Thyroid gland (tissue), 4 donors: ENCODE data around the gene ELOVL2. TPM values are rescaled to one million over a fixed set of nuclear protein-coding genes. Genes with fewer than 3 reads are reported as not detected.

Source experiments
- DNase-seq, 2 donors: peaks; one replicate each; pipeline ENCODE4 v3.0.0-alpha.2; 2019
- H3K27ac ChIP-seq, 3 donors: fragments of 200-600 bp; sonication (generic); 1 replicate in 2 of 3; 2 replicates in 1 of 3; pipeline ENCODE4 v1.5.1; 2016 to 2019; ENCODE audit warnings: mild to moderate bottlenecking in 1 of 3, moderate library complexity in 1 of 3
- H3K27me3 ChIP-seq: fragments of 200-600 bp; sonication (generic); one replicate; pipeline ENCODE4 v1.5.1; 2019
- H3K36me3 ChIP-seq, 2 donors: fragments of 200-600 bp; sonication (generic); one replicate each; pipeline ENCODE4 v1.5.1; 2016 to 2019
- H3K4me1 ChIP-seq, 2 donors: fragments of 200-600 bp; sonication (generic); one replicate each; pipeline ENCODE4 v1.5.1; 2017 to 2019
- H3K4me3 ChIP-seq, 3 donors: fragments of 200-600 bp; sonication (generic); replicated peaks in 1 of 3; 1 replicate in 2 of 3; 2 replicates in 1 of 3; pipeline ENCODE4 v1.5.1; 2016; ENCODE audit warnings: mild to moderate bottlenecking in 1 of 3
- H3K9me3 ChIP-seq: fragments of 200-600 bp; sonication (generic); one replicate; pipeline ENCODE4 v1.5.1; 2017
- CTCF ChIP-seq, 6 experiments: fragments of 200-600 bp in 3 of 6; fragments of 450-650 bp in 3 of 6; sonication (generic) in 3 of 6; IDR thresholded peaks; one replicate each; pipeline ENCODE4 v1.5.1; 2016 to 2019; ENCODE audit warnings: antibody characterized with exemption in 6 of 6, mild to moderate bottlenecking in 2 of 6, inconsistent platforms in 1 of 6, moderate library complexity in 1 of 6
- POLR2A ChIP-seq, 2 donors: fragments of 450-650 bp; IDR thresholded peaks; one replicate each; pipeline ENCODE4 v1.6.1; 2017; ENCODE audit warnings: antibody characterized with exemption in 2 of 2, mild to moderate bottlenecking in 2 of 2, moderate library complexity in 1 of 2
- WGBS, 2 donors: methylation state at CpG; one replicate each; pipeline ENCODE4 v1.1.5; 2017; 5-methylcytosine and 5-hydroxymethylcytosine counted together
- intact Hi-C: fragments of 100-400 bp; cut with DNase I; formaldehyde crosslinking; loops from one replicate; pipeline ENCODE4 v1.15.1; 2023
- total RNA-seq, 4 donors: library from RNA; depleted of rRNA; stranded (reverse); fragments of >200 nt; gene quantifications; one replicate each; pipeline ENCODE4 v1.2.3, GENCODE V29; 2016

The ELOVL2 gene
- total RNA-seq, 4 donors from 2014 or later = 0.27 to 1.0 (median 0.72) TPM

DNA sequence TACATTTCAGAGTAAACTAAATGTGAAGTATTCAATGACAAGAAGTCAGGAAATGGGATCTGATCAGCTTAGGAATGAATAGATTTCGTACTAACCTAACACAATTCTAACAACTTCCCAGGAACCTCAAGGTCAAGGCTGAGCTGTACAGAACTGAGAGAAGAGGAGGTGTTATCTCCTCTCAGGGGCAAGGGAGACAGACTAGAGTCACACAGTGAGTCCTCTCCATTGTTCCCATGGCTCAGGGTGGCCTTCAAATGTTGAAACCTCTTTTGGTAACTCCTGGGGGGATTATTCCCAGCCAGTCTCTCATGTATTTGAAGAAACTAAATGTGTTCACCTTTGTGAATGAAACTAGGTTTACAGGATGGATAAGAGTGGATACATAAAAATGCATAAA is 27.7 kb downstream of the ELOVL2 start:
- Histone ChIP-seq H3K27me3 (no peaks in the 10 kb centered on the region), H3K4me3 (no peak overlapping the region), H3K27ac (no peak overlapping the region), H3K9me3 (no peaks in the 10 kb centered on the region), H3K4me1 (no peaks in the 10 kb centered on the region), H3K36me3 (no peaks in the 10 kb centered on the region)
- intact Hi-C loops = no loop called here
- no peak for TF ChIP-seq CTCF (IDR thresholded peaks at IDR 0.05)
- no peak for TF ChIP-seq POLR2A (IDR thresholded peaks at IDR 0.05)
- WGBS, 2 donors = 90 to 92% methylated on average over 1 of the region's 1 CpG
- DNase-seq = no peak

- intact Hi-C loops = no loop called here
- no peaks in the 10 kb centered on the region for H3K27me3 ChIP-seq
- no peaks in the 10 kb centered on the region for H3K4me1 ChIP-seq
- H3K4me3 ChIP-seq = no peak overlapping the region
- no peak for TF ChIP-seq CTCF (IDR thresholded peaks at IDR 0.05)
- no peak for TF ChIP-seq POLR2A (IDR thresholded peaks at IDR 0.05)
- no peaks in the 10 kb centered on the region for H3K9me3 ChIP-seq
- no peaks in the 10 kb centered on the region for H3K36me3 ChIP-seq
- no peak for DNase-seq
- no peak overlapping the region for H3K27ac ChIP-seq
These were observed 29.0 kb downstream of the ELOVL2 start for GRCh38 chr6:11015102-11015501.

DNA sequence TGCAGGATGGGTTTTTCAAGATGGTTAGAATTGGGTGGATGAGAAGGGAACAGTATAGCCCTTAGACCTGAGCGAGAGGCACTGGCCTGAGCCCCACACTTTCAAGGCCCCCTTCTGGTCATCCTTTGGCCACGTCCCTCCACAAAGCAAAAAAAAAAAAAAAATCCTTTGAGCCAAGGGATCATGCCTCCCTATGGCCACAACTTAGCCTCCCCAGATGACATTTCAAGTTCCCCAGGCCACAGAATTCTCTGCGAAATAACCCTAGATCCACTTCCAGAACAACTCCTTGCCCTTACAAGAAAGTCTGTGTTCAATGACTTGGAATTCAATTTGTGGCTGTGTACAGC is 30.4 kb downstream of the ELOVL2 start:
- H3K27ac ChIP-seq = no peak overlapping the region
- intact Hi-C loops = no loop called here
- DNase-seq = no peak
- no peaks in the 10 kb centered on the region for H3K36me3 ChIP-seq
- no peaks in the 10 kb centered on the region for H3K27me3 ChIP-seq
- no peaks in the 10 kb centered on the region for H3K9me3 ChIP-seq
- no peak overlapping the region for H3K4me3 ChIP-seq
- TF ChIP-seq POLR2A (IDR thresholded peaks at IDR 0.05) = no peak
- TF ChIP-seq CTCF (IDR thresholded peaks at IDR 0.05) = no peak
- WGBS, 2 donors = 80 to 90% methylated on average over 3 of the region's 3 CpGs
- H3K4me1 ChIP-seq = no peaks in the 10 kb centered on the region

DNA sequence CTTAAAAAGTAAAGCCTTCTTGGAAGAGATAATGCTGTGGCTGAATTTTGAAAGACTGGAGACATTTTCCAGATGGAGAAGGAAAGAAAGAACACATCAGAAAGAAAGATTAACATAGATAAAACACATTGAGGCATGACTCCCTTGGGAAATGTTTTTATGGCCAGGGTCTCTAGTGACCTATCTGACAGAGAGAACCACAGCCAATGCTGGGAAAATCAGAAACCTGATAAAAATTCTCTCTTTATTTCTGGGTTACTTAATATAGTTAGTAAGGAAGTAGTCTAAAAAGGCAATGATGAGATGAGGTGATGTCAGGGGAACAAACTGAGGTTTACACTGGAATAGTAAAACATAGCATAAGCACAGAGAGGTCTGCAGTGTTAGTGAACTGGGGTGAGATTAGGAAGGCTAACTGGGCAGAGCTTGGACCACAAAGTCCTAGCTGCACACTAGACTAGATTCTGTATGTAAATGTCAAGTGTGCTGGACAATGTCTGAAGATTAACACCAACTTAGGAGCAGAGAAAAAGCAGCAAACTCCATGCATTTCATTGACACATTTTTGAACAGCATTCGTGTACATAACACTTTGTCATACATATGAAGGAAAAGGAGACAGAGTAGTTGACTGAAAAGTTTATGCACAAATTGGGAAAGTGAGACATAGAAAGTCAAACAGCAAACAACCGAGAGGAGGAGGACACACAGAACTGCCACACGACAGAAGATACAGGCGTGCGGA is 31.0 kb downstream of the ELOVL2 start:
- intact Hi-C loops = no loop called here
- TF ChIP-seq POLR2A (IDR thresholded peaks at IDR 0.05) = no peak
- TF ChIP-seq CTCF (IDR thresholded peaks at IDR 0.05) = no peak
- Histone ChIP-seq H3K9me3 (no peaks in the 10 kb centered on the region), H3K27me3 (no peaks in the 10 kb centered on the region), H3K36me3 (no peaks in the 10 kb centered on the region), H3K4me1 (no peaks in the 10 kb centered on the region), H3K4me3 (no peak overlapping the region), H3K27ac (no peak overlapping the region)
- no peak for DNase-seq
- WGBS, 2 donors = 89 to 92% methylated on average over 5 of the region's 5 CpGs

DNA sequence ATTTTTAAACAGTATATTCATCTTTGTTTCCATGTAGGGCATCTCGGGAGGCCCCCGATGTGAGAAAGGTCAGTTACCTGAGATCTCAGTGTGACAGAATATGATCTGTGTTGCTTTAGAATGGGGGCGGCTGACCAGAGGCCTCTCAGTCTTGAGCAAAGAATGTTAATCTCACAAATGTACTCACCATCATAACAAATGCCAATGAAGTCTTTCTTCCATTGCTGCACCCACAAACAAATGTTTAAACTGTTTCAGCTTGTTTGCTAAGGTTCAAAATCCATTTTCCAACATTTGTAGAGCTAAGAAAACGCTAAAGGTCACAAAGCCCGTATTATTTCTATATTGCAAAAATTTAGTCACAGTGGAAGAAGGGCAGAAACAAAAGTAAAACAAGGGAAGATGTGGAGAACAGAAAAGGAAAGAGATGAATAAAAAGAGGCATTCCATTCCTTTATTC is 31.8 kb downstream of the ELOVL2 start:
- no peaks in the 10 kb centered on the region for H3K4me1 ChIP-seq
- TF ChIP-seq CTCF (IDR thresholded peaks at IDR 0.05) (no peak), POLR2A (IDR thresholded peaks at IDR 0.05) (no peak)
- WGBS, 2 donors = 64 to 76% methylated on average over 5 of the region's 5 CpGs
- H3K36me3 ChIP-seq = no peaks in the 10 kb centered on the region
- H3K27me3 ChIP-seq = no peaks in the 10 kb centered on the region
- H3K27ac ChIP-seq = no peak overlapping the region
- intact Hi-C loops = no loop called here
- no peak overlapping the region for H3K4me3 ChIP-seq
- no peak for DNase-seq
- no peaks in the 10 kb centered on the region for H3K9me3 ChIP-seq
